Midbrain (tissue), 1 donor: Measurements from ENCODE around the gene KRTAP27-1.

Experiments used
- DNase-seq: peaks from one replicate; lab custom pipeline; 2025; lab: John Stamatoyannopoulos, UW

Gene KRTAP27-1

DNA sequence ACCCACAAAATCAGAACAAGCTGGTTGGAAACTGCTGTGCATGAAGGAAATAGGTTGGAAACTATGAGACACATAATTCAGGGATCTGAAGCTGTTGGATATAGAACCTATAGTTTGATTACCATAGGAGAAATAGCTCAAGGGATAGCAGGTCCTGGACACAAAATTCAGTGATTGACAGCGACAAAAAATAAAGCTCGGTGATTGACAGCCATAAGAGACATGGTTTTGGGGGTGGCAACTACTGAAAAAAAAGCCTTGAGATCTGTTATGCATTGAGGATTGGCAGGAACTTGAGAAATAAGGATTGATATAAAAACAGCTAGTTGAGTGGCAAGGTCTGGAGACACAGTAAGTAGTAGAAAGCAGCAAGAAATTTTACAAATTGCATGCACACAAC, 48.3 kb downstream of the KRTAP27-1 start, which contains the start of gene KRTAP25-1:
TSS of gene KRTAP25-1 (minus strand) at position 300 of the 400 bp plus-strand sequence. CDS start at position 276, 24 bp downstream.
- DNase-seq, result no peak
